ENCODE measurements around the gene C1orf159.

Gene C1orf159

DNA sequence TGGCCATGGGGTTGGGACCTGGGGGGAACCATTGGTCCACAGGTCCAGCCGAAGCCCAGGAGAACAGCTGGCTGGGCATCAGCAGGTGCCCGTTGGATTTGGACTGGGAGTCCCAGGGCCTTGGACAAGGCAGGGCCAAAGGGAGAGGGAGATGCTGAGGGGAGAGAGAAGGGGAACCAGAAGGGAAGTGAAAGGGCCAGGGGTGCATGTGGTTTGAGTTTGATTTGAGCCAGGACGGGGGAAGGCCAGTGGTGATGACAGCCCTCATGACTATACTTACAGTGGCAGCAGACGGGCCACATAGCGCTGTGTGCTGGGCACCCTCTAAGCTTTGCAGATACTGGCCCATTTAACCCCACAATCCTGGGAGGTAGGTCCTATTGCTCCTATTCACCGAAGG lies 77.2 kb downstream of the C1orf159 start:
- no peak for DNase-seq (ENCODE audit: low spot score)

DNA sequence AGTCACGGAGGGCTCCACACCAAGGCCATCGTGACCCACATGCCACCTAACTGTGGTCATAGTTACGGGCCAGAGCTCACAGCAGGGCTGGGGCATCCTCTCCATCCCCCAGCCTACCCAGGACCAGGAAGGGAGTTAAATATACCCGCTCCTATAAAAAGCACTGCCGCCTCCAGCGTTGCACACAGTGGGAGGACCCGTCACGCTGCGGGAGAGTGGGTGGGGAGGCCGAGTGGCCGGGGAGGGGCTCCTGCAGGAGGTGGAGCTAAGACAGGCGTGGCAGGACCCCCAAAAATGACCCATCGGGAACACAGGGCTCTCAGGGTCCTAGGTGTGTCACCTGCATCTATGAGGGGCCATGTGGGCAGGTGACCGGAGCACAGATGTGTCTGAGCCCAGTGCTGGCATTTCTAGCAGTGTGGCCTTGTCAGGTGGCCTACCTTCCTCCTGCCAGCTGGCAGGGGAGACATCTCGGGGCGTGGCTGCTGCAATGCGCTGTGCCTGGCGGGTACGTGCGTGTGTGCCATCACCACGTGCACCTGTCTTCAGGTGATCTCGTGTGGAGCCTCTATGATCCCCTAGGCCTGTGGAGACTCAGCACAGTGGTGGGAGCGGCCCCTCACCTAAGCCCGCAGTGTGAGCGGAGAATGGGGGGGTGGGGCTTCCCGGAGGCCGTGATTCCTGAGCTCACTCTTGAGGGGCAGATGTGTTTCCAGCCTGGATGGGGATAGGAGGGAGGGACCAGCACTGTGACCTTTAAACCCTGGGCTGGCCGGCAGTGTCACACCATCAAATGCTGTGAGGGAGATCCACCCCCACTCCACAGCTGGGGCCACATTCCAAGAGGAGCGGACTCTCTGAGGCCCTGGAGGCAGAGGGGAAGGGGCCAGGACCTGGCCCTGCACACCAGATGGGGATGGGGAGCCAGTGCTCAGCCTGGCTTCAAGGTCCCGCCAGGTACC lies 78.2 kb downstream of the C1orf159 start:
- no peak for DNase-seq (ENCODE audit: low spot score)

DNA sequence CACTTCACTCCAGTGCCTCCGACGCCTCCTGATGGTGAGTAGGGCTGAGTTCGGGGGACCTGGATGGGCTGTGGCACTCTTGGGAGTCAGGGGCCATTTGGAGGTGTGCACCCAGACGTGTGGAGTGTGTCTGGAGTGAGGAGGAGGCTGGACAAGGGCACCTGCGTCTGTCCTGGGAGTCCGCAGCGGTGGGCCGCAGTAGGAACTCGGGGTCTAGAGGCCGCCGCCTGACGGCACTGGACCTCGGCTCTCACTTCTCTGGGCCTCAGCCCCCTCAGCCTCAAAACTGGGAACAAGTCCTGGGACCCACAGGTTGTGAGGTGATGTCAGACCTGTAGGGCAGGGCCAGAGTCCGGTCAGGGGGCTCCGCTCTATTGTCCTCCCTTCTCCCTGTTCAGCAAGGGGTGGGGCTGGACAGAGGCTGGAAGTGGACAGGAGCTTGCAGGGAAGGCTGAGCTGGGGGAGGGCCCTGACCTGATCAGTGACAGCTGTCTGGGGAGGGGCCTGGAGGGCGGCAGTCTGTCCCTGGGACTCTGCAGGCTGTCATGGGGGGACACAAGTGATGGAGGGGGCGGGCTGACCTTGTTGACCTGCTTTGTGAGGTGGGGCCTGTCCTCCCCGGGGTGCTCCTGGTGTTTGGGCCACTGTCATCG lies 80.5 kb downstream of the C1orf159 start:
- DNase-seq (ENCODE audit: low spot score) = no peak

DNA sequence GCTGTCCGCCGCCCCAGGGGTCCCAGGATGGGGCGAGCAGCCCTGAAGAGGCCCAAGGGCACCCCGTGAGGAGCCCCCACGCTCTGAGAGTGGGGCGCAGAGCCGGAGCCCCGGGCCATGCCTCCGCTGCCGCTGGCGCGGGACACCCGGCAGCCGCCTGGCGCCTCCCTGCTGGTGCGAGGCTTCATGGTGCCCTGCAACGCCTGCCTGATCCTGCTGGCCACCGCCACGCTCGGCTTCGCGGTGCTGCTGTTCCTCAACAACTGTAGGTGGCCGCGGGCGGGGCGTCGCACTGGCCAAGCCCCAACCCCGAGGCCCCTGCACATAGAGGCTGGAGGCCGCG lies 81.5 kb downstream of the C1orf159 start:
- no peak for DNase-seq (ENCODE audit: low spot score)

DNA sequence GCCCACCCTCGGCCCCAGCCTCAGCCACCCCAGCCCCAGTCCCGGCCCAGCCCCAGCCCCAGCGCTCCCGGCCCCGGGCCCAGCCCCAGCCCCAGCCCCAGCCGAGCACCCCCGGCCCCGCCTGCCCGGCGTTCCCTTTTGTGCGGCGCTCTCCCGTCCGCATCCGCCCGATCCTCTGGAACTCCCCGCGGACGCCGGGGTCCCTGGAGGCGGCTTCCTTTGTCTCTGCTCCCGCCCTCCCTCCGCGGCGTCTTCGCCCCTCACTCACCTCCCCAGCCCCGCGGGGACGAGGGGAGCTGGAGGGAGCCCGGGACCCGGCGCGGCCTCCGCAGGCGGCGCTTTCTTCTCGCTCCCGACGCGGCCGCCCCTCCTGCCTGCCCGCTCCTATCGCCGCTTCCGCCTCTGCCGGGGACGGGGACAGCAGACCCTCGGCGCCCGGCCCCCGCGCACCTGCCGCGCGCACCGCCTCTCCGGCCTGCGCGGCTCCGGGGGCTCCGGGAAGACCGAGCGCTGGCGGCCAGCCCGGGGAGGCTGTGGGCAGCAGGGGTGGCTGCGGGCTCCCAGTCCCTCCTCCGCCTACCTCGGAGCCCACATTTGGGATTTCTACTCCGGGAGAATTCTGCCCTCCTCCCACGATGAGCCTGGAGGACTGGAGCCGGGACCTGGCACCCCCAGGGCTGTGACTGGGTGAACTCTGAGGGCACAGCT lies 82.0 kb downstream of the C1orf159 start:
- DNase-seq (ENCODE audit: low spot score) = no peak

DNA sequence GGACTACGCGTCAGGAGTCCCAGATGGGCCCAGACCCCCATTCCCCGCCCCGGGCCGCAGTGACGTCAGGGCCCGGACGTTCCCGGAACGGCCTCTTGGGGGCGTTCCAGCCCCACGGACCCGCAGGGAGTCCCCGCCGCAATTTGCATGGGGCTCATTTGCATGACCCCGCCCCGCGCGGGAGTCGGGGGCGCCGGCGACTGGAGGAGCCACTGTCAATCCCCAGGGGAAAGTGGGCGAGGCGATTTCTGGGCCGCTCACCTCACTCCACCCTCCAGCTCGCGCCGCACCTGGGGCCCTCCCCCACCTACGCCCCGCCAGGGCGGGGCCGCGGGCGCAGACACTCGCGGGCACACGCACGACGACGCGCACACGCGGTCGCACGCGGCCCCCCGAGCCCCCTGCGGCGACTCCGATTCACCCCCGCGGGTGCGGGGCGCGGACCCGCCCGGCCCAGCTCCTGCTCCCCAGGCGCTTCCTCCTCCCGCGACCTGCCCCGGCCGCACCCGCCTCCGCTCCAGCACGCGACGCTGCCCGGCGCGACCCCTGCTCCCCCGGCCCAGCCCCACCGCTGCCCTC lies 82.8 kb downstream of the C1orf159 start:
- DNase-seq (ENCODE audit: low spot score) = peak; percentile 85

DNA sequence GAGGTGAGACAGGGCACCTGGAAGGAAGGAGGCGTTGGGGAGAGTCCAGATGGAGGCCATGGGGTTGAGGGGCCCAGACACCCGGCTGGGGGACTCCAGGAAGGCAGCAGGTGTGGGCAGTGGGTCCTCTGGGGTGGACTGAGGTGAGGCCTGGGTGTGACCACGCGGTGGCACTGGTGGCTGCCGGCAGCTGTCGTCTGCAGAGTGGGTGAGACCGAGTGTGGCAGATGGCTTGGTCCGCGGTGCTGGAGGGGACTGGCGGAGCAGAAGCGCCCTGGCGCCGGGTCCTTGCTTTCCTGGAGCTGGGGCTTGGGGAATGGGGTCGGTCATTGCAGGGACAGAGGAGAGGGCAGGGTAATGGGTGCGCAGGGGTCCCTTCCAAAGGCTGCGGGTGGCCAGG lies 83.5 kb downstream of the C1orf159 start:
- no peak for DNase-seq (ENCODE audit: low spot score)

All from AG20443 (cell line).